Posterior cingulate gyrus (tissue), 11 donors: ENCODE data around the gene TENM3.

Experiments
- DNase-seq, 10 donors: peaks; one replicate each; pipeline versions ENCODE4 v3.0.0 to v3.0.0-alpha.2; 2020 to 2021; ENCODE audit warnings: mixed read lengths in 3 of 10
- intact Hi-C: fragments of 100-400 bp; cut with DNase I; formaldehyde crosslinking; loops from one replicate; pipeline ENCODE4 v1.15.1; 2023

Gene TENM3

DNA sequence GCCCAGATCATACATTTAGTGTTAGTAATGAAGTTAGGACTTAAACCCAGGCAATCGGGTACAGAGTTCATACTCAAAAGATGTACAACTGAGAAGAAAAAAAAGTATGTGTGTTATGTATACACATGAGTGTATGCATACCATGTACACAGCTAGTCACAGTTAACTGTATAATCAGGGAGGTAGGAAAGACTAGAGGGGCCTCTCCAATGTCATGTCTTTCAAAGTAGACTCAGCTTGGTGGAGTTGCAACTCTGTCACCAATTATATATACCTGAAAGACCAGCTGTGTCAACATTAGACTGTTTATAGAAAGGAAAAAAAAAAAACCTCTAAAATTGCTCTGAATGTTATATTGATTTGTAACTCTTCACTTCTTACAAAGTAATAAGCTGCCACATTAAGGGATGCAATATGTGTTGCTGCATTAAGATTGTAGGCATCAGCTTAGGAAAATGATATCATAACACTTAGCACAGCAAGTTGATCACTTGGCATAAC is 506.5 kb downstream of the TENM3 start:
- no peak for DNase-seq
- intact Hi-C loops: no loop called here

GRCh38 chr4:182752158-182752910 is 509.1 kb downstream of the TENM3 start:
- intact Hi-C loops: no loop called here
- no peak for DNase-seq

- intact Hi-C loops: no loop called here
Measured at GRCh38 chr4:182754895-182755294, 511.7 kb downstream of the TENM3 start.

GRCh38 chr4:182756161-182756690 is 513.0 kb downstream of the TENM3 start:
- DNase-seq: no peak
- intact Hi-C loops: no loop called here

More at GRCh38 chr4:182754895-182755294, 511.7 kb downstream of the TENM3 start:
- no peak for DNase-seq

DNA sequence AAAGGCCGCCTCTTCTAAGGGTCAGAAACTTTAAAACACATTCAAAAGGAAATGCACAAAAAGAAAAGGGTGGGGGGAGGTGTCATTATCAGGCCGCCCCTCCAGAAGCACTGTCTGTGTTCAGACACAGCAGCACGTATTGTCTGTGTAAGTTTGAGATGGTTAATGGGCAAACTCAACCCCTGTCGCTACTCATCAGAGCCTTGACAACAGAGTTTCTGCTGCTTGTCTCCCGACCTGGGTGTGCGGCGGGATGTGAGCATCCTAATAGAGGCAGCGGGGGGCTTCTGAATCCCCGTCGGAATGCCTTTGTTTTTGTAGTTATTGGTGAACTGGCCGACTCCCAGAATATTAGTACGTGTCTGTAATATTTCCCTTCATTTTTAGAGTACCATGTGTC is 515.1 kb downstream of the TENM3 start:
- intact Hi-C loops: no loop called here

GRCh38 chr4:182760551-182761043 is 517.4 kb downstream of the TENM3 start:
- intact Hi-C loops: no loop called here
- DNase-seq: no peak

More for the DNA sequence above, 515.1 kb downstream of the TENM3 start:
- no peak for DNase-seq

DNA sequence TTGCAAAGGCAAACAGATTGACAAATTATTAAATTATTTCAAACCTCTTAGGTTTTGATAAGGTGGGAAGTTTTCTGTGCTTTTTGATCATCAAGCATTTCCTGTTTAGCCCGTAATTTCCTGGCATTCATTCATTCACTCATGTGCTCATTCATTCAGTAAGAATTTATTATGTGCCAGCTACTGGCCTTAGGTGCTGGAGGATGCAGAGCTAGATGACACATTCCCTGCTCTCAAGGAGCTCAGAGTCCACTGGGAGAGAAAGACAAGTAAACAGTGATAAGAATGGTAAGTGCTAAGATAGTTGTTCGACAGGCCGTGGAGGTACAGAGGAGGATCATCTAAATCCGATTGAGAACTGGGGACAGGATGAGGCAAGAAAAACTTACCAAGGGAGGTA is 520.9 kb downstream of the TENM3 start:
- intact Hi-C loops: no loop called here
- DNase-seq: no peak

GRCh38 chr4:182764642-182765041 is 521.4 kb downstream of the TENM3 start:
- DNase-seq: peak in 1 of 10 donors; percentile 75
- intact Hi-C loops: no loop called here

- DNase-seq: no peak
- intact Hi-C loops: no loop called here
Measured at GRCh38 chr4:182765987-182766856, 523.0 kb downstream of the TENM3 start.

GRCh38 chr4:182766857-182767250 is 523.7 kb downstream of the TENM3 start:
- DNase-seq: no peak
- intact Hi-C loops: no loop called here

DNA sequence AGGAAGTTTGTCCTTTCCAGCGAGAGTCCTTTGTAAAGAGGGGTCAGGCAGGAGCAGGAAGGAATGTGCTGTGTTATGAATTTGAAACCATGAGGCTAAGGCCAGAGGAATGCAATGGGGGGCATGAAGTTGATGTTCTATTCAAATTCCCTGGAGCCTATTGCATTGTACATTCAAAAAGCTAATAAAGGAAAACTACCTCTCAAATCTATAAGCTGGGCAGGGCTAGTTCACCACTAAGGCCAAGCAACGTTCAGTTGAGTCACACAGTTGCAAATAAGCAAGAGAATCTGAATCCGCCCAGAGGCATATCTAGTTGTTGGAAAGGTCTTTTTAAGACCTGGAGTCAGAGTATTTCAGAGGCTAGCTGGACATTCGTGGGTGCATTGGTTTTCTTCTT is 525.6 kb downstream of the TENM3 start:
- intact Hi-C loops: no loop called here
- no peak for DNase-seq

DNA sequence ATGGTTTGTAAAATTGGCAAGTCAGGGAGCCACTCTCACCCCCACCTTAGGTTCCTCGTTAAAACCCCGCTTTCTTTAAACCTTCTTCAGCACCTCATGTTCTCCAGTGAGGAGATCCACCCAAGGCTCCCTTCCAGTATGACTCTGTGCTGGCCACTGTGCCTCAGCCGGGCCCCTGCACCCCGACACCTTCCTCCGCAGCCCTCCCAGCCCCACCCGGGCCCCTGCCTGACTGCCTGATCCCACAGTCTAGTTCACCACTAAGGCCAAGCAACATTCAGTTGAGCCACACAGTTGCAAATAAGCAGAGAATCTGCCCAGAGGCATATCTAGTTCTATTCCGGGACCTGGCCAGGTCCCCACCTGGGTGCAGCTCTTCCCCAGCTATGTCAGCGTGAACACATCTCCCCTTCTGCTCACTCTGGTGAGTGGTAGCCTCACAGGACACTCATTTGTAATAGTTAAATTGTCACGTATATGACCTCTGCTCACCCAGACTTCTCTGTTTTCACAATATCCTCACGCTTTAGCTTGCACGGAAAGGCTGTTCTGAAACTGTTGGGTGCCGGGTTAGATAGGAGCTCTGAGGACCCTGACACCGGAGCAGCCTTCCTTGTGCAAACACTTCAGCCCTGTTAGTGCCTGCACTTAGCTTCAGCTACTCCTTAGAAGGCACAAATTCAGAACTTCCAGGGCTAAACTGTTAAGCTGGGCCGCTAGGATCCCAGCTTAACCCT is 527.2 kb downstream of the TENM3 start:
- intact Hi-C loops: no loop called here
- peak in 1 of 10 donors; percentile 62 for DNase-seq

DNA sequence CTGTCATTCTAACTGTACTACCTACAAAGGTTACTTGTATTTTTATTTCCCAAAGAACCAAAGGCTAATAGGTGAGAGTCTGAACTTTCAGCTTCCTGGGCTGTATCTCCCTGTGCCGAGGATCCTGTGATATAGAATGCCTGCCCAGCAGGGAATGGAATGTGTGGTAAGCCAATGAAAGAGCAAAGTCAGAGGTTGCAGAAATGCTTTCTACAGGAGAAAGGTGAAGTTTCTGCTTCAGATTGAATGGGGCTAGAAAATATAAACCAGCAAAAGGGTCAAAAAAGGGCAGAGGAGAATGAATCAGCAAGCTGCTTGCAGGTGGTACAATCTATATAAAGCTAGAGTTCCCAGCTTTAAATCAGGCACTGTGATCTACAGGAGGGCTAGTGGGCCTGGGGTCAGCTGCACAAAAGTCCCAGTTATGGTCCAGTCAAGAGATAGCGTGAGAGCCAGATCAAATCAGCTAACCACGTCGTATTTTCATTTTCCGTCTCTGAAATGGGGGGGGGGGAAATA is 527.9 kb downstream of the TENM3 start:
- intact Hi-C loops: no loop called here
- no peak for DNase-seq

GRCh38 chr4:182775075-182775474 is 531.9 kb downstream of the TENM3 start:
- intact Hi-C loops: no loop called here
- peak in 2 of 10 donors; percentile 63 to 69 for DNase-seq

DNA sequence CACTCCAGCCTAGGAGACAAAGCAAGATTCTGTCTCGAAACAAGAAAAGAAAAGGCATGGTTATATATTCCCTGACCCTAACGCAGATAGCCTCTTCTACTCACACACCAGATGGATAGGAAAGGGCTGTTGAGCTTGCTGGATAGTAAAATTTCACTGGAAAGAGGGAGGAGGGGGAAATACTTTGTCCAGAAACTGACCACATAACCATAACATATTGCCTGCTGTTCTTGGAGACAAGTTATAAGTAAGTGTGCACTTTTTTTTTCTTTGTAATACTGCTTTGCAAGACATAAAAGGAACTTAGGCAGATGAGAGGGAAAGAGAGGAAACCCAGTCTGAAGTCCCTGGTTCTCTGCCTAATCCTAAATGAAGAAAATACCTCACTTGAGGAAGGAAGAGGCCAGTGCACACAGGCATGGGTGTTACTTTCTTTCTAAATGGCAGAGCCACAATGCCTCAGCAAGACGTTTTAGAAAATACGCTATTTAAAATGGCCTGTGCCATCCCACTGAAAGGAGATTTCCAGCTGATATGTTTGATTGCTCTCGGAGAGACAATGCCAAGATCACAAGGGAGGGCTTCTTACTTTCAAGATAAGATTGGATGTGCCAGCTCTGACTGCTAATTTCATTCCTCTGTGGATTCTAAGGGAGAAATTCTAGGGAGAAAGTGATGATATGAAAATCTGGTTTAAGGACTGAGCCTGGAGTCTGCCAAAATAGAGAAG is 533.3 kb downstream of the TENM3 start:
- intact Hi-C loops: no loop called here
- no peak for DNase-seq

- DNase-seq: peak in 2 of 10 donors; percentile 63 to 74
- intact Hi-C loops: no loop called here
Measured at GRCh38 chr4:182778222-182778982, 535.2 kb downstream of the TENM3 start.

DNA sequence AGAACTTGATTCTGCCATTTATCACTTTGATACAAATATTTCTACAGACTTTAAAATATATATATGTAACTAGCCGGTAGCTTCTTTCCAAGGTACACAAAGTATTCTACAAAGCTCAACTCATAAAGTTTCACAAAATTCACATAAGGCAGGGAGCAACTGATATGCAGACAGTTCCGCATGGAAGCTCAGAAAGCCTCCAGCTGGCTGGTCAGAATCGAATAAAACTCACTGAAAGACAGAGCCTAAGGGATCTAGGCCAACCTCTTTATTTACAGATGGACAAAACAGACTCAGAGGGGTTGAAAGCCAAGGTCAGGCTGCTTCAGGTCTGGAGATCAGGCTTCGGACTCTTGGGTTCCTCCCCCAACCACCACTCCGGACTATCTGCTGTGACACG is 543.8 kb downstream of the TENM3 start:
- intact Hi-C loops: no loop called here
- DNase-seq: no peak

DNA sequence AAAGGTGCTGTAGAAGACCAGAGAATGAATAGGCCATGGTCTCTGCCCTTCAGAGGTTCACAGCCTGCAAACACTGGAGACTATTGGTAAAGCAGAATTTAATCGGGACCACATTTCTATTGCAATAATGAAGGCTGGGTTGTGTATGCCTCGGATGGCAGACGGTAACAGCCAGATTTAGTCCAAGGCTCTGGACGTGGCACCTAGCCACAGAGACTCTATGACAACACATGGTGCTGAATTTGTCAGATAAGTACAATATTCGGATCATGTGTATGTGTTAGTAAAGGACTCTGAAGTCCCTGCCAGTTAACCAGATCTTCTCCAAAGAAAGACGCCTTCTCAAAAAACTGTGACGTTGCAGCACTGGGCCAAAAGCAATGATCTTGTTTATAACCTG is 545.0 kb downstream of the TENM3 start:
- DNase-seq: no peak
- intact Hi-C loops: no loop called here

DNA sequence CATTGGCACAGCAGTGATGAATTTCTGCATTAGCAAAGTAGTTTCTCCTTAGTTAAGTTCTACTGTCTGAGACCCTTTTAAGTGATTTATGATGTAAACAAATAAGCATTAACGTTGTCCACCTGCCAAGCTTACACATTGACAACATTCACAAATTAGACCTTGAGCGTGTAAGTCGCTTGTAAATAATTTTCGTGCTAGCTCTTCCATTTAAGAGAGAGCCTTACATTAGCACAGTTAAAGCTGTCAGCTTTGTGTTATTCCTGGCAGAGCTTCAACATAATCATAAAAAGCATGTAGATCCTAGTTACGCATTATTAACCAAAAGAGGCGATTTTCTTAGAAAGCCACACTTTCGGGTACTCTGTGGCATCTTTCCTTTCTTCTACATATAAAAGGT is 546.3 kb downstream of the TENM3 start:
- intact Hi-C loops: no loop called here
- no peak for DNase-seq
